ENCODE results near the gene SGMS2. TPM values are rescaled to one million over a fixed set of nuclear protein-coding genes. Genes with fewer than 3 reads are reported as not detected.

SGMS2 gene
- total and polyA plus RNA-seq, 2 experiments from 2014 or later = 35.3 to 116 TPM

DNA sequence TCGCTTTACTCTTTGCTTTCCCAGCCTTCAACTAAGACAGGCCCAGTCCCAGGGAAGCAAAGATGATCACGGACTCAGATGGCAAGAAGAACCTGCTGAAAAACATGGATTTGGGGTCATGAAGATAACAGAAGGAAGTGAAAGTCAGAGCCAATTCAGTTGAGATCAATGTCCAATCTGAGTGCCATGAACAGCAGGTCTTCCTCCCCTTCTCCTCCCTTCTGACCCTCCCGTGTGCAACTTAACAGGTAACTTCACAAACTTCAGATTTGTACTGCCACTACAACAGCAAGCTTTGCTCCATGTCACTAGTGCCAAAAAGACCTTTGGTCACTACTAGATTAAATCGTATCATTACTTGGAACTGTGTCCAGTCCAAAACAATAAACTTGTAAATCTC is 15.5 kb upstream of the SGMS2 start:
- Histone ChIP-seq H3K9me3 (ENCODE audit: low read depth) (no peaks in the 10 kb centered on the region), H3K36me3 (ENCODE audit: low read depth) (no peaks in the 10 kb centered on the region), H3K27me3 (replicated peaks; ENCODE audit: insufficient read depth) (peaks cover 7% of the 10 kb centered on the region), H3K9ac (no peak overlapping the region), H3K79me2 (ENCODE audit: insufficient read depth) (no peaks in the 10 kb centered on the region), H3K4me3 (no peak overlapping the region), H3K4me1 (ENCODE audit: insufficient read depth) (no peaks in the 10 kb centered on the region), H3F3A (ENCODE audit: insufficient read depth) (no peaks in the 10 kb centered on the region), H3K9me2 (ENCODE audit: insufficient read depth) (no peaks in the 10 kb centered on the region), H3K4me2 (ENCODE audit: unreplicated experiment) (no peak overlapping the region), H4K20me1 (ENCODE audit: insufficient read depth) (no peaks in the 10 kb centered on the region), H3K27ac (no peak overlapping the region), H2AFZ (no peak overlapping the region)
- DNase-seq = no peak
- 69 to 81% methylated on average over 4 of the region's 4 CpGs for WGBS, 2 experiments (ENCODE audit: low coverage in 1 of 2, low lambda C conversion rate in 2 of 2, missing lambda C conversion rate in 2 of 2)
- in situ Hi-C loops (cut with MboI) = no loop called here
- TF ChIP-seq EZH2 (IDR thresholded peaks at IDR 0.05; ENCODE audit: insufficient read depth, poor library complexity, severe bottlenecking) (no peak), EZH2phosphoT487 (IDR thresholded peaks at IDR 0.05; ENCODE audit: insufficient read depth, low read depth) (no peak)

DNA sequence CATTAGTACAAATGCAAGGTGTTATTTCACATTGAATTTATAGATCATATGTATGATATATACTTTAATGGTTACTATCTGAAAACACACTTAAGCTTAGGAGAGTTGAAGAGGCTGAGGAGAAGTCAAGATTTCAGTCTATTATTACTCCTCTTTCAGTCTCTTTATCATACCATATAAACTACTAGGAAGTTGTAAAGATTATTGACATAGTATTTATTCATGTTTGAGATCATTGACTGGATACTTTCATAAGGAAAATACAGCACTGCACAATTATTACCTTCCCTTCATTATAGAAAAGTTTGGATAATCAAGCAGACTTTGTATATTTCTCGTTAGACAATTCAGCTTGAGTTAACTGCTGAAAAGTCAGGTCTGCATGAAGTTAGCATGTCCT is 10.0 kb upstream of the SGMS2 start:
- Histone ChIP-seq H3K36me3 (ENCODE audit: low read depth) (no peaks in the 10 kb centered on the region), H4K20me1 (ENCODE audit: insufficient read depth) (no peaks in the 10 kb centered on the region), H3K27ac (no peak overlapping the region), H3F3A (ENCODE audit: insufficient read depth) (no peaks in the 10 kb centered on the region), H3K79me2 (ENCODE audit: insufficient read depth) (no peaks in the 10 kb centered on the region), H3K4me1 (ENCODE audit: insufficient read depth) (peaks cover 5% of the 10 kb centered on the region; the same call in 1 of the 2 replicates), H3K9me2 (ENCODE audit: insufficient read depth) (no peaks in the 10 kb centered on the region), H3K9me3 (ENCODE audit: low read depth) (no peaks in the 10 kb centered on the region), H2AFZ (no peak overlapping the region), H3K27me3 (replicated peaks; ENCODE audit: insufficient read depth) (no peaks in the 10 kb centered on the region), H3K4me2 (ENCODE audit: unreplicated experiment) (no peak overlapping the region), H3K9ac (no peak overlapping the region), H3K4me3 (no peak overlapping the region)
- DNase-seq = no peak
- in situ Hi-C loops (cut with MboI) = no loop called here
- WGBS, 2 experiments (ENCODE audit: low coverage in 1 of 2, low lambda C conversion rate in 2 of 2, missing lambda C conversion rate in 2 of 2) = 85 to 96% methylated on average over 1 of the region's 1 CpG
- TF ChIP-seq EZH2 (IDR thresholded peaks at IDR 0.05; ENCODE audit: insufficient read depth, poor library complexity, severe bottlenecking) = no peak
- no peak for TF ChIP-seq EZH2phosphoT487 (IDR thresholded peaks at IDR 0.05; ENCODE audit: insufficient read depth, low read depth)

DNA sequence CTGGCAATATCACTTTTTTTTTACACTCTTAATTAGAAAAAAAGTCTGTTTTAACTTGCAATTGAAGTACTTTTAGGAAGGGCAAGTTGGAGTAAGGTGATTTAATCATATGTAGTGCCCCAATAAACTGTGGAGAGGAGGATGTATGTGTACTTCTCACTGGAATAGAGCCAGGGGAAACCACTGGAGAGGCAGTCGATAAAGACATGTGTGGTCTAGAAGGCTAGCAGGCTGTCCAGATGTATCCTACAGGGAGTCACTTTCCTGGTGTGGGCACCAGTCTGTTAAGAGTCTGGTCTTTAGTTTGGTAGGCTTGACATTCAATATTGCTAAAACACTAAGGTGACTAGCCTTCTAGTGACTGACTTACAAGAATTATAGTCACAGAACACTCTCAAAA is 9.6 kb upstream of the SGMS2 start:
- H3K79me2 ChIP-seq (ENCODE audit: insufficient read depth) = no peaks in the 10 kb centered on the region
- no peak overlapping the region for H3K9ac ChIP-seq
- H2AFZ ChIP-seq = no peak overlapping the region
- no peaks in the 10 kb centered on the region for H3K27me3 ChIP-seq (replicated peaks; ENCODE audit: insufficient read depth)
- no peaks in the 10 kb centered on the region for H3K9me2 ChIP-seq (ENCODE audit: insufficient read depth)
- TF ChIP-seq EZH2phosphoT487 (IDR thresholded peaks at IDR 0.05; ENCODE audit: insufficient read depth, low read depth) = no peak
- TF ChIP-seq EZH2 (IDR thresholded peaks at IDR 0.05; ENCODE audit: insufficient read depth, poor library complexity, severe bottlenecking) = no peak
- WGBS, 2 experiments (ENCODE audit: low coverage in 1 of 2, low lambda C conversion rate in 2 of 2, missing lambda C conversion rate in 2 of 2) = 52 to 63% methylated on average over 1 of the region's 1 CpG
- H3F3A ChIP-seq (ENCODE audit: insufficient read depth) = no peaks in the 10 kb centered on the region
- no peaks in the 10 kb centered on the region for H4K20me1 ChIP-seq (ENCODE audit: insufficient read depth)
- H3K4me3 ChIP-seq = no peak overlapping the region
- no peak for DNase-seq
- in situ Hi-C loops (cut with MboI) = no loop called here
- no peaks in the 10 kb centered on the region for H3K36me3 ChIP-seq (ENCODE audit: low read depth)
- H3K9me3 ChIP-seq (ENCODE audit: low read depth) = no peaks in the 10 kb centered on the region
- no peak overlapping the region for H3K4me2 ChIP-seq (ENCODE audit: unreplicated experiment)
- H3K4me1 ChIP-seq (ENCODE audit: insufficient read depth) = peaks cover 5% of the 10 kb centered on the region; the same call in 1 of the 2 replicates
- H3K27ac ChIP-seq = no peak overlapping the region

DNA sequence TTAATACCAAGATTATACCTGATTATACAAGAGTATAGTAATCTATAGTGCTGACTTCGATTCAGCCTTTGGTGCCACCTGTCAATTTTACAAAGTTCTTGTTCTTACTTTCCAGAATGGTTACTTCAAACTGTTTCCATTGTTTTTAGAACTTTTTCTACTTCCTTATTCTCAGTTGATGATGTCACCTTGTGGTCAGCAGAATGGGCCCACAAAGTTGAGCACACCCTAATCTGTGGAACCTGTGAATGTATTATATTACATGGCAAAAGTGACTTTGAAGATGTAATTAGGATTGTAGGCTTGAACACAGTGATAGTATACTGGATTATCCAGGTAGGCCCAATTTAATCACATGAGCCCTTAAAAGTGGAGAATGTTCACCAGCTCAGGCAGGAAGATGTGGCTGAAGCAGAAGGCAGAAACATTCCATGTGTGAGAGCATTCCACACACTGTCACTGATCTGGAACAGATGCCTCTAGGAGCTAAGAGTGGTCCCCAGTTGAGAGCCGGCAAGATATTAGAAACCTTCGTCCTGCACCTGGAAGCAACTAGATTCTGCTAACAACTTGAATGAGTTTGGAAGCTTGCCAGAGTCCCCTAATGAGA is 6.3 kb upstream of the SGMS2 start:
- WGBS, 2 experiments (ENCODE audit: low coverage in 1 of 2, low lambda C conversion rate in 2 of 2, missing lambda C conversion rate in 2 of 2) = 69 to 74% methylated on average over 3 of the region's 3 CpGs
- H3K4me2 ChIP-seq (ENCODE audit: unreplicated experiment) = no peak overlapping the region
- no peaks in the 10 kb centered on the region for H4K20me1 ChIP-seq (ENCODE audit: insufficient read depth)
- H3K36me3 ChIP-seq (ENCODE audit: low read depth) = no peaks in the 10 kb centered on the region
- peaks cover 5% of the 10 kb centered on the region; the same call in 1 of the 2 replicates for H3K4me1 ChIP-seq (ENCODE audit: insufficient read depth)
- no peak overlapping the region for H3K27ac ChIP-seq
- H3K9me2 ChIP-seq (ENCODE audit: insufficient read depth) = no peaks in the 10 kb centered on the region
- H3K79me2 ChIP-seq (ENCODE audit: insufficient read depth) = no peaks in the 10 kb centered on the region
- in situ Hi-C loops (cut with MboI) = no loop called here
- H3K9me3 ChIP-seq (ENCODE audit: low read depth) = no peaks in the 10 kb centered on the region
- TF ChIP-seq EZH2 (IDR thresholded peaks at IDR 0.05; ENCODE audit: insufficient read depth, poor library complexity, severe bottlenecking) = no peak
- TF ChIP-seq EZH2phosphoT487 (IDR thresholded peaks at IDR 0.05; ENCODE audit: insufficient read depth, low read depth) = no peak
- peak overlapping the region; percentile 11; the same call in 1 of the 2 replicates for H2AFZ ChIP-seq
- H3K9ac ChIP-seq = no peak overlapping the region
- H3F3A ChIP-seq (ENCODE audit: insufficient read depth) = peaks cover 6% of the 10 kb centered on the region; the same call in 1 of the 2 replicates
- DNase-seq = peak; percentile 48
- no peak overlapping the region for H3K4me3 ChIP-seq
- no peaks in the 10 kb centered on the region for H3K27me3 ChIP-seq (replicated peaks; ENCODE audit: insufficient read depth)

All from GM23248 (cell line).